Calu3 (cell line): ENCODE results near the gene SLBP. TPM values are rescaled to one million over a fixed set of nuclear protein-coding genes. Genes with fewer than 3 reads are reported as not detected.

ENCODE experiments used
- BruUV-seq: library from RNA; stranded (reverse); fragments of 400-500 nt; replicated peaks from 2 replicates; lab custom pipeline; 2021; lab: Mats Ljungman, UMichigan
- CTCF ChIA-PET: fragments of 300-600 bp; sonication (Branson Sonifier 250); formaldehyde crosslinking; loops from one replicate; lab custom pipeline; 2022; ENCODE audit warnings: antibody characterized with exemption; lab: Charles Lee
- DNase-seq: peaks from one replicate; pipeline ENCODE4 v3.0.0; 2022
- H3K27ac Mint-ChIP-seq: one replicate; pipeline ENCODE4 v1.8.0; 2022; ENCODE audit warnings: mixed read lengths; ENCODE audit not compliant: unreplicated experiment
- H3K27me3 Mint-ChIP-seq: one replicate; pipeline ENCODE4 v1.8.0; 2022; ENCODE audit warnings: mixed read lengths; ENCODE audit not compliant: unreplicated experiment
- H3K36me3 Mint-ChIP-seq: one replicate; pipeline ENCODE4 v1.8.0; 2022; ENCODE audit warnings: mild to moderate bottlenecking, moderate library complexity, mixed read lengths; ENCODE audit not compliant: insufficient read depth, unreplicated experiment
- H3K4me1 Mint-ChIP-seq: one replicate; pipeline ENCODE4 v1.8.0; 2022; ENCODE audit warnings: mild to moderate bottlenecking, low read depth, mixed read lengths; ENCODE audit not compliant: unreplicated experiment
- H3K4me3 Mint-ChIP-seq: one replicate; pipeline ENCODE4 v1.8.0; 2022; ENCODE audit warnings: mild to moderate bottlenecking, low read depth, moderate library complexity, mixed read lengths; ENCODE audit not compliant: unreplicated experiment
- H3K9me3 Mint-ChIP-seq: one replicate; pipeline ENCODE4 v1.8.0; 2022; ENCODE audit warnings: low read depth, mixed read lengths; ENCODE audit not compliant: unreplicated experiment
- intact Hi-C: fragments of 100-400 bp; cut with micrococcal nuclease; formaldehyde crosslinking; loops from one replicate; pipeline ENCODE4 v1.10.0; 2022; ENCODE audit not compliant: unreplicated experiment
- total RNA-seq: library from RNA; stranded (reverse); gene quantifications from 2 replicates; pipeline ENCODE4 v1.2.3, GENCODE V29; 2022
- TF ChIP-seq, protein P1 (sequence below): fragments of 200-600 bp; IDR thresholded peaks from one replicate; pipeline ENCODE4 v1.8.0; 2022; ENCODE audit warnings: antibody characterized with exemption; ENCODE audit not compliant: unreplicated experiment

SLBP gene
- total RNA-seq, 1 experiment from 2014 or later: 46.1 TPM

GRCh38 chr4:1721666-1722550, 9.8 kb upstream of the SLBP start:
- H3K4me3 Mint-ChIP-seq: peak overlapping the region; percentile 95
- intact Hi-C loops: no loop called here

DNA sequence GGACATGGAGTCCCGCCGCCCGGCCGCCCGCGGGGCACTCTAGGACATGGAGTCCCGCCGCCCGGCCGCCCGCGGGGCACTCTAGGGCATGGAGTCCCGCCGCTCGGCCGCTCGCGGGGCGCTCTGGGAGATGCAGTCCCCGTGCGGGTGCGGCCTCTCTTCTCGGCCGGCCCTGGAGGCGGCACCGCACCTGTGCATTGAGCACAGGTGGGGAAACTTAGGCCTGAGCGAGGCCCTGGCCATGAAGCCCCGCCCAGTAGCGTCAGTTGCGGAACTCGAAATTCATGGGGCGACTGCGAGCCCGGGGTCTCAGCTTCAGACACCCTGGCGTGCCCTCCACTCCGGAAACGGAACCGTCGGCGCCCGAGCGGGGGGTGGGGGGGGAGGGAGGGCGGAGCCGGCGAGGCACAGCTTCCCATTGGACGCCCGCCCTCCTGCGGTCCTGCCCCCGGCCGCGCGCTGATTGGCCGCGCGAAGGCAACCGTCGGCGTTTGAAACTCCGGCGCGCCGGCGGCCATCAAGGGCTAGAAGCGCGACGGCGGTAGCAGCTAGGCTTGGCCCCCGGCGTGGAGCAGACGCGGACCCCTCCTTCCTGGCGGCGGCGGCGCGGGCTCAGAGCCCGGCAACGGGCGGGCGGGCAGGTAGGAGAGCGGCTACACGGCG, 9.0 kb upstream of the SLBP start, which contains the start of the genes TACC3 and TMEM129:
Gene TACC3 (plus strand): TSS at position 519 of the 663 bp plus-strand sequence. CDS start 1,901 bp downstream, outside the sequence.
Gene TMEM129 (minus strand): TSS at position 321 of the 663 bp plus-strand sequence. CDS start 486 bp downstream, outside the sequence.
- peak; percentile 95 for DNase-seq
- peaks cover 80% of the 10 kb centered on the region for H3K36me3 Mint-ChIP-seq
- CTCF ChIA-PET: interaction anchor here (0.9 to 1.4 kb wide), 2 partner anchors 28 to 47 kb away, joined by 3 to 8 read pairs; no protein-coding TSS in a partner anchor
- intact Hi-C loops: no loop called here
- BruUV-seq: no TSS peak
- H3K4me3 Mint-ChIP-seq: peak within 1 kb of the TSS; percentile 95
- no peaks in the 10 kb centered on the region for H3K9me3 Mint-ChIP-seq
- H3K27me3 Mint-ChIP-seq: no peaks in the 10 kb centered on the region
- TF ChIP-seq, protein P1, sequence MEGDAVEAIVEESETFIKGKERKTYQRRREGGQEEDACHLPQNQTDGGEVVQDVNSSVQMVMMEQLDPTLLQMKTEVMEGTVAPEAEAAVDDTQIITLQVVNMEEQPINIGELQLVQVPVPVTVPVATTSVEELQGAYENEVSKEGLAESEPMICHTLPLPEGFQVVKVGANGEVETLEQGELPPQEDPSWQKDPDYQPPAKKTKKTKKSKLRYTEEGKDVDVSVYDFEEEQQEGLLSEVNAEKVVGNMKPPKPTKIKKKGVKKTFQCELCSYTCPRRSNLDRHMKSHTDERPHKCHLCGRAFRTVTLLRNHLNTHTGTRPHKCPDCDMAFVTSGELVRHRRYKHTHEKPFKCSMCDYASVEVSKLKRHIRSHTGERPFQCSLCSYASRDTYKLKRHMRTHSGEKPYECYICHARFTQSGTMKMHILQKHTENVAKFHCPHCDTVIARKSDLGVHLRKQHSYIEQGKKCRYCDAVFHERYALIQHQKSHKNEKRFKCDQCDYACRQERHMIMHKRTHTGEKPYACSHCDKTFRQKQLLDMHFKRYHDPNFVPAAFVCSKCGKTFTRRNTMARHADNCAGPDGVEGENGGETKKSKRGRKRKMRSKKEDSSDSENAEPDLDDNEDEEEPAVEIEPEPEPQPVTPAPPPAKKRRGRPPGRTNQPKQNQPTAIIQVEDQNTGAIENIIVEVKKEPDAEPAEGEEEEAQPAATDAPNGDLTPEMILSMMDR: no peak
- peaks cover 20% of the 10 kb centered on the region for H3K4me1 Mint-ChIP-seq
- peak within 1 kb of the TSS; percentile 91 for H3K27ac Mint-ChIP-seq

More at GRCh38 chr4:1721666-1722550, 9.8 kb upstream of the SLBP start:
- Mint-ChIP-seq H3K27me3 (no peaks in the 10 kb centered on the region), H3K4me1 (peaks cover 28% of the 10 kb centered on the region), H3K36me3 (peaks cover 80% of the 10 kb centered on the region), H3K9me3 (no peaks in the 10 kb centered on the region), H3K27ac (peak overlapping the region; percentile 91)
- DNase-seq: no peak
- TF ChIP-seq, protein P1: no peak
- CTCF ChIA-PET: interaction anchor here (0.9 to 1.4 kb wide), 2 partner anchors 29 to 46 kb away, joined by 3 to 8 read pairs; no protein-coding TSS in a partner anchor
- BruUV-seq: no TSS peak

- H3K4me3 Mint-ChIP-seq: peak overlapping the region; percentile 95
- H3K27ac Mint-ChIP-seq: no peak overlapping the region
- H3K27me3 Mint-ChIP-seq: no peaks in the 10 kb centered on the region
- peaks cover 77% of the 10 kb centered on the region for H3K36me3 Mint-ChIP-seq
- intact Hi-C loops: no loop called here
- H3K4me1 Mint-ChIP-seq: peaks cover 18% of the 10 kb centered on the region
- H3K9me3 Mint-ChIP-seq: no peaks in the 10 kb centered on the region
- CTCF ChIA-PET: interaction anchor here (0.6 to 1.4 kb wide), 3 partner anchors 27 to 71 kb away, joined by 3 to 8 read pairs (median 7); no protein-coding TSS in a partner anchor
- TF ChIP-seq, protein P1: no peak
- peak; percentile 22 for DNase-seq
- BruUV-seq: no TSS peak
These were observed 8.3 kb upstream of the SLBP start for GRCh38 chr4:1720163-1720983.
